GM18505 (cell line): ENCODE results near the gene TFAP2E.

Experiments used
- ATAC-seq: cut with Tn5 transposase; IDR thresholded peaks from one replicate; pipeline ENCODE4 v1.9.1; 2021; ENCODE audit not compliant: unreplicated experiment
- POLR2A ChIP-seq: IDR thresholded peaks from 4 replicates; pipeline ENCODE4 v1.6.1; 2011; ENCODE audit warnings: borderline replicate concordance; ENCODE audit not compliant: insufficient read depth, insufficient read length; ENCODE audit errors: extremely low read depth

TFAP2E gene

GRCh38 chr1:35640380-35641232, 67.5 kb downstream of the TFAP2E start:
- peak; percentile 3 for ATAC-seq
- no peak for TF ChIP-seq POLR2A

DNA sequence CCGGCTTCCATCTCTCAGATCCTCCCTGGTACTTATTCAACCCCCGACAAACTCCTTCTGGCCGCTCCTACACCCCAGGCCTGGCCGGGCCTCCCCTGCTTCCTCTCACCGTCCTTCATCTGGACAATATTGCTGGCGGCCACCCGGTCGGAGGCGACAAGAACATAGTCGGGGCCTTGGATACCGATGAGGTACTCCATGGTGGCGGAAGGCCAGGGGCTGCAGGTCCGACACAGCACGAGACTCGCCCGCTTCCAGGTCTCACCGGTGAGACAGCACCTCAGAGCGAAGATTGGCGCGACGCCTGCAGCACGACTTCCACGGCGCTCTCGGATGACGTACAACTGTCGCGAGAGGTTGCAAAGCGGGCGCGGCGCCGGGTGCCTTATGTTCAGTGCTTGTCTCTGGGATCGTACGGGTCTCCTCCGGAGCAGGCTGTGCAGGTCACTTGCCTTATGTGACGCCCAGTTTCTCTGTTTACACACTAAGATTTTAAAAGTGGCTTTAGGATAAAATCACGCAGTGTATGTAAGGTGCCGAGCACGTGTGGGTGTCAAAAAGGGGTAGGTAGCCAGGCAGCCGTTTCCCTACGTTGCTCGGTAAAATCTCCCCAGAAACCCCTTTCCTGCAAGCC, 68.2 kb downstream of the TFAP2E start, which contains the start of gene PSMB2:
PSMB2 (minus strand) TSS at position 294 of the 634 bp plus-strand sequence; CDS start at position 200, 94 bp downstream.
- ATAC-seq = peak; percentile 78
- peak; percentile 98 for TF ChIP-seq POLR2A

DNA sequence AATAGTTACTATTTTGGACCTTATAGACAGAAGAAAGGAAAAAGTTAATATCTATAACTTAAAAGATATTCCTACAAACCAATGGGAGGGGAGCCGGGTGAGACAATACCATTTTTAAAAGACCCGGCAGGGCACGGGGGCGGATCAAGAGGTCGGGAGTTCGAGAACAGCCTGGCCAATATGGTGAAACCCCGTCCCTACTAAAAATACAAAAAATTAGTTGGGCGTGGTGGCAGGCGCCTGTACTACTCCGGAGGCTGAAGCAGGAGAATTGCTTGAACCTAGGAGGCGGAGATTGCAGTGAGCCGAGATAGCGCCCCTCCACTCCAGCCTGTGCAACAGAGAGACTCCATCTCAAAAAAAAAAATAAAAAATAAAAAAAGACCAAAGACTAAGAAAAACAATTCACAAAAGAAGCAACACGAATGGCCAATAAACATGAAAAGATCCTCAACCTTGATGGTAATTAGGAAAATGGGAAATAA, 69.4 kb downstream of the TFAP2E start:
- no peak for ATAC-seq
- no peak for TF ChIP-seq POLR2A

GRCh38 chr1:35644204-35644603, 71.1 kb downstream of the TFAP2E start:
- no peak for ATAC-seq
- TF ChIP-seq POLR2A = no peak
